ENCODE measurements around the gene CLASP1. TPM values are rescaled to one million over a fixed set of nuclear protein-coding genes. Genes with fewer than 3 reads are reported as not detected.

CLASP1 gene
- total and polyA plus RNA-seq, 4 donors, result 7.5 to 50.0 (median 21.9) TPM

GRCh38 chr2:121288454-121289231 lies 360.6 kb downstream of the CLASP1 start (continued):
- TF ChIP-seq RXRA (IDR thresholded peaks at IDR 0.05) (no peak), HNF4G (IDR thresholded peaks at IDR 0.05) (no peak), SP1 (IDR thresholded peaks at IDR 0.05) (no peak), CTCF (IDR thresholded peaks at IDR 0.05; ENCODE audit: low read depth, low read length, missing input control) (no peak), HNF4A (conservative IDR thresholded peaks at IDR 0.05) (no peak), ATF3 (IDR thresholded peaks at IDR 0.05) (no peak), TAF1 (conservative IDR thresholded peaks at IDR 0.05) (no peak), JUND (IDR thresholded peaks at IDR 0.05) (no peak)

- DNase-seq (ENCODE audit: low spot score), result no peak
- Histone ChIP-seq H3K36me3 (ENCODE audit: control insufficient read depth in 4 of 4, insufficient read depth in 3 of 4, low read depth in 1 of 4, low read length in 3 of 4) (no peaks in the 10 kb centered on the region), H3K4me3 (ENCODE audit: low read depth in 1 of 3, low read length in 3 of 3) (no peak overlapping the region), H3K27ac (ENCODE audit: low read depth in 1 of 2, low read length in 2 of 2) (no peak overlapping the region), H3K27me3 (ENCODE audit: control insufficient read depth in 4 of 4, insufficient read depth in 4 of 4, low read length in 3 of 4) (peaks cover 0 to 2% (median under 1%) of the 10 kb centered on the region in 4 donors), H3K9me3 (ENCODE audit: control insufficient read depth in 4 of 4, low read length in 3 of 4) (no peaks in the 10 kb centered on the region), H3K4me1 (ENCODE audit: control insufficient read depth in 4 of 4, insufficient read depth in 4 of 4, low read length in 3 of 4) (peaks cover 6 to 19% (median 11%) of the 10 kb centered on the region in 4 donors), H3K9ac (ENCODE audit: low read depth in 1 of 2, low read length in 2 of 2) (no peak overlapping the region)
- WGBS, result 93% methylated on average over 4 of the region's 4 CpGs
- TF ChIP-seq REST (IDR thresholded peaks at IDR 0.05) (no peak), JUND (IDR thresholded peaks at IDR 0.05) (no peak), CTCF (IDR thresholded peaks at IDR 0.05; ENCODE audit: low read depth, low read length, missing input control) (no peak), YY1 (IDR thresholded peaks at IDR 0.05) (no peak), HNF4G (IDR thresholded peaks at IDR 0.05) (no peak), TAF1 (conservative IDR thresholded peaks at IDR 0.05) (no peak), RXRA (IDR thresholded peaks at IDR 0.05) (no peak), ATF3 (IDR thresholded peaks at IDR 0.05) (no peak), FOXA1 (IDR thresholded peaks at IDR 0.05) (no peak), MAX (IDR thresholded peaks at IDR 0.05) (no peak), NR2F2 (IDR thresholded peaks at IDR 0.05) (no peak), FOXA2 (IDR thresholded peaks at IDR 0.05) (no peak), RAD21 (IDR thresholded peaks at IDR 0.05) (no peak), SP1 (IDR thresholded peaks at IDR 0.05) (no peak), HNF4A (conservative IDR thresholded peaks at IDR 0.05) (no peak), ZBTB33 (IDR thresholded peaks at IDR 0.05) (no peak)
Observed at GRCh38 chr2:121287956-121288355, 361.3 kb downstream of the CLASP1 start.
